GM12878 (cell line): Measurements from ENCODE around the gene FITM1. TPM values are rescaled to one million over a fixed set of nuclear protein-coding genes. Genes with fewer than 3 reads are reported as not detected.

Experiments used
- ATF7 ChIP-seq: fragments of 450-650 bp; IDR thresholded peaks from 2 replicates; pipeline ENCODE4 v1.6.1; 2016; ENCODE audit warnings: low read depth, mild to moderate bottlenecking
- BRCA1 ChIP-seq: IDR thresholded peaks from 2 replicates; pipeline ENCODE4 v1.6.1; 2011; ENCODE audit warnings: low read depth, low read length, improper control_type of control experiment
- CBX5 ChIP-seq: sonication (generic); IDR thresholded peaks from 2 replicates; pipeline ENCODE4 v1.6.1; 2016; ENCODE audit warnings: low read depth, moderate library complexity, mild to moderate bottlenecking, inconsistent platforms
- ESRRA ChIP-seq: IDR thresholded peaks from 2 replicates; pipeline ENCODE4 v1.6.1; 2012; ENCODE audit warnings: mild to moderate bottlenecking, low read length, improper control_type of control experiment
- FOS ChIP-seq: IDR thresholded peaks from 3 replicates; pipeline ENCODE4 v1.6.1; 2011; ENCODE audit warnings: borderline replicate concordance; ENCODE audit not compliant: insufficient read length; ENCODE audit errors: extremely low read depth
- MTA2 ChIP-seq: fragments of 450-650 bp; IDR thresholded peaks from 2 replicates; pipeline ENCODE4 v1.6.1; 2016; ENCODE audit warnings: low read depth, mild to moderate bottlenecking, moderate library complexity
- NFXL1 ChIP-seq: fragments of 450-650 bp; IDR thresholded peaks from 2 replicates; pipeline ENCODE4 v1.6.1; 2017; ENCODE audit warnings: antibody characterized with exemption, mild to moderate bottlenecking, borderline replicate concordance
- POLR2A ChIP-seq: IDR thresholded peaks from 2 replicates; pipeline ENCODE4 v1.6.1; 2011; ENCODE audit warnings: low read depth, mild to moderate bottlenecking, low read length
- RB1 ChIP-seq: fragments of 450-650 bp; formaldehyde crosslinking; IDR thresholded peaks from 2 replicates; pipeline ENCODE4 v1.6.1; 2017; ENCODE audit warnings: mild to moderate bottlenecking, borderline replicate concordance
- SPI1 ChIP-seq: IDR thresholded peaks from 2 replicates; pipeline ENCODE4 v1.6.1; 2011; ENCODE audit warnings: low read depth, mild to moderate bottlenecking, low read length, moderate library complexity, borderline replicate concordance; ENCODE audit not compliant: insufficient read depth
- STAT3 ChIP-seq: IDR thresholded peaks from 2 replicates; pipeline ENCODE4 v1.6.1; 2011; ENCODE audit warnings: low read depth, low read length, improper control_type of control experiment
- ZNF274 ChIP-seq: IDR thresholded peaks from one replicate; pipeline ENCODE4 v1.8.0; 2011; ENCODE audit not compliant: insufficient read length, insufficient read depth
- ZSCAN29 ChIP-seq: fragments of 450-650 bp; IDR thresholded peaks from 2 replicates; pipeline ENCODE4 v1.6.1; 2017; ENCODE audit warnings: mild to moderate bottlenecking, moderate library complexity
- polyA plus RNA-seq, 11 experiments: library from polyadenylated mRNA; depleted of rRNA in 4 of 11; unstranded in 6 of 11; stranded (reverse) in 5 of 11; fragments of >200 nt; fragmentation: Nextera tagmentation in 4 of 11; fragmentation: Illumina TruSeq in 1 of 11; extraction: Ambion mirVana in 4 of 11; extraction: Trizol in 1 of 11; gene quantifications; 1 replicate in 1 of 11; 2 replicates in 10 of 11; pipeline versions ENCODE4 v1.2.1 to v1.2.3, GENCODE V29; 2011 to 2016; ENCODE audit warnings: inconsistent platforms in 2 of 11, missing spikeins in 2 of 11, low read depth in 1 of 11
- total RNA-seq, 4 experiments: library from RNA; depleted of rRNA in 3 of 4; stranded (reverse); fragments of >200 nt in 3 of 4; fragmentation: Illumina TruSeq in 1 of 4; extraction: Trizol in 1 of 4; gene quantifications; 2 replicates each; pipeline versions ENCODE4 v1.2.1 to v1.2.3, GENCODE V29; 2013 to 2021
- TF ChIP-seq, protein P1 (sequence below): fragments of 450-650 bp; IDR thresholded peaks from 2 replicates; pipeline ENCODE4 v1.6.1; 2017; ENCODE audit warnings: mild to moderate bottlenecking
- TF ChIP-seq, protein P2 (sequence below): fragments of 450-650 bp; conservative IDR thresholded peaks from 2 replicates; pipeline ENCODE4 v1.6.1; 2017; ENCODE audit warnings: mild to moderate bottlenecking, moderate library complexity
- TF ChIP-seq, protein P3 (sequence below): fragments of 450-650 bp; IDR thresholded peaks from 2 replicates; pipeline ENCODE4 v1.6.1; 2017; ENCODE audit warnings: mild to moderate bottlenecking, moderate library complexity
- TF ChIP-seq, protein P4 (sequence below): fragments of 450-650 bp; IDR thresholded peaks from 2 replicates; pipeline ENCODE4 v1.6.1; 2018; ENCODE audit warnings: borderline replicate concordance, mild to moderate bottlenecking; ENCODE audit not compliant: partially characterized antibody
- TF ChIP-seq, protein P5 (sequence below): fragments of 450-650 bp; IDR thresholded peaks from 2 replicates; pipeline ENCODE4 v1.6.1; 2017; ENCODE audit warnings: borderline replicate concordance

FITM1 gene
- total and polyA plus RNA-seq, 10 of the 15 experiments (the other 5 are each of a cell fraction or from before 2014, with no cell fraction given), result 0.11 to 1.9 (median 0.45) TPM; not detected in 2

DNA sequence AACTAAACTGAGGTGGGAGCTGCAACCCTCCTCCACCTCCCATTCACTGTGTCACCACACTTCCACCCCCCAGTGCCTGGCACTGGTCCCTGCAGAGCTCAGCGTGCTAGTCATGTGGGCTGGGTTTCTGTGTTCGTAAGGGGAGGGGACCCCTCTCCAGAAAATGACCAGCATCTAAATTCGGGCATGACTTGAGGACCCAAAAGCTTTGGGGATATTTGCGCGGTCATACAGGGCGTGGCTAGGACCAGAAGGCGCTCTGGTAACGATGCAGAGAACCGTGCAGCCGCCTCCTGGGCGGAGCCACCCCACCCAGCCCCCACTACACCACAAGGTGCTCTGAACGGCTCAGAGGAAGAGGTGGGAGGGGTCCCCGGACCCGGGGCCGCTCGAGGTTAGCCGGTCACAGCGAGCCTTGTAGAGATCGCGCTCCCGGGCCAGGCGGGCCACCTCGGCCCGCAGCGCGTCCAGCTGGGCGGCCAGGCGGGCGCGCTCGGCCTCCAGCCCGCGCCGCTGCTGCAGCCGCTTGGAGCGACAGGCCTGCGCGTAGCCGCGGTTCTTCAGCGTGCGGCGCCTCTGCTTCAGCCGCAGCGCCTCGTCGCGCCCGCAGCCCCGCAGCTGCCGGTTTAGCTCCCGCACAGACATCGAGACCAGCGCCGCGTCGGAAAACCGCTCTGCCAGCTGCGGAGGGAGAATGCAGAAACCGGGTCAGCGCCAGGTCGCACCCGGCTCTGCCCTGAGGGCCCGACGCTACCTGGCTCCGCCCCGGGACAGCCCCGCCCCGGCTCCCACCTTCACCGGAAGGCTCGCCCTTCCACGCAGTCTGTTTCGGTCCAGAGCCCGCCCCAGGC is 49.3 kb upstream of the FITM1 start (continued):
- TF ChIP-seq, protein P1, sequence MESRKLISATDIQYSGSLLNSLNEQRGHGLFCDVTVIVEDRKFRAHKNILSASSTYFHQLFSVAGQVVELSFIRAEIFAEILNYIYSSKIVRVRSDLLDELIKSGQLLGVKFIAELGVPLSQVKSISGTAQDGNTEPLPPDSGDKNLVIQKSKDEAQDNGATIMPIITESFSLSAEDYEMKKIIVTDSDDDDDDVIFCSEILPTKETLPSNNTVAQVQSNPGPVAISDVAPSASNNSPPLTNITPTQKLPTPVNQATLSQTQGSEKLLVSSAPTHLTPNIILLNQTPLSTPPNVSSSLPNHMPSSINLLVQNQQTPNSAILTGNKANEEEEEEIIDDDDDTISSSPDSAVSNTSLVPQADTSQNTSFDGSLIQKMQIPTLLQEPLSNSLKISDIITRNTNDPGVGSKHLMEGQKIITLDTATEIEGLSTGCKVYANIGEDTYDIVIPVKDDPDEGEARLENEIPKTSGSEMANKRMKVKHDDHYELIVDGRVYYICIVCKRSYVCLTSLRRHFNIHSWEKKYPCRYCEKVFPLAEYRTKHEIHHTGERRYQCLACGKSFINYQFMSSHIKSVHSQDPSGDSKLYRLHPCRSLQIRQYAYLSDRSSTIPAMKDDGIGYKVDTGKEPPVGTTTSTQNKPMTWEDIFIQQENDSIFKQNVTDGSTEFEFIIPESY, result no peak
- TF ChIP-seq STAT3 (no peak), FOS (no peak), NFXL1 (0 out of 2 replicates have a peak, but pooled peaks have one; percentile 13), SPI1 (no peak), ATF7 (no peak), ZNF274 (no peak), ESRRA (no peak), ZSCAN29 (peak; percentile 71; the same call in 1 of the 2 replicates), POLR2A (peak; percentile 77), MTA2 (no peak), CBX5 (no peak), RB1 (peak; percentile 81), BRCA1 (no peak)
- TF ChIP-seq, protein P2, sequence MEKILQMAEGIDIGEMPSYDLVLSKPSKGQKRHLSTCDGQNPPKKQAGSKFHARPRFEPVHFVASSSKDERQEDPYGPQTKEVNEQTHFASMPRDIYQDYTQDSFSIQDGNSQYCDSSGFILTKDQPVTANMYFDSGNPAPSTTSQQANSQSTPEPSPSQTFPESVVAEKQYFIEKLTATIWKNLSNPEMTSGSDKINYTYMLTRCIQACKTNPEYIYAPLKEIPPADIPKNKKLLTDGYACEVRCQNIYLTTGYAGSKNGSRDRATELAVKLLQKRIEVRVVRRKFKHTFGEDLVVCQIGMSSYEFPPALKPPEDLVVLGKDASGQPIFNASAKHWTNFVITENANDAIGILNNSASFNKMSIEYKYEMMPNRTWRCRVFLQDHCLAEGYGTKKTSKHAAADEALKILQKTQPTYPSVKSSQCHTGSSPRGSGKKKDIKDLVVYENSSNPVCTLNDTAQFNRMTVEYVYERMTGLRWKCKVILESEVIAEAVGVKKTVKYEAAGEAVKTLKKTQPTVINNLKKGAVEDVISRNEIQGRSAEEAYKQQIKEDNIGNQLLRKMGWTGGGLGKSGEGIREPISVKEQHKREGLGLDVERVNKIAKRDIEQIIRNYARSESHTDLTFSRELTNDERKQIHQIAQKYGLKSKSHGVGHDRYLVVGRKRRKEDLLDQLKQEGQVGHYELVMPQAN, result peak; percentile 86
- TF ChIP-seq, protein P3, sequence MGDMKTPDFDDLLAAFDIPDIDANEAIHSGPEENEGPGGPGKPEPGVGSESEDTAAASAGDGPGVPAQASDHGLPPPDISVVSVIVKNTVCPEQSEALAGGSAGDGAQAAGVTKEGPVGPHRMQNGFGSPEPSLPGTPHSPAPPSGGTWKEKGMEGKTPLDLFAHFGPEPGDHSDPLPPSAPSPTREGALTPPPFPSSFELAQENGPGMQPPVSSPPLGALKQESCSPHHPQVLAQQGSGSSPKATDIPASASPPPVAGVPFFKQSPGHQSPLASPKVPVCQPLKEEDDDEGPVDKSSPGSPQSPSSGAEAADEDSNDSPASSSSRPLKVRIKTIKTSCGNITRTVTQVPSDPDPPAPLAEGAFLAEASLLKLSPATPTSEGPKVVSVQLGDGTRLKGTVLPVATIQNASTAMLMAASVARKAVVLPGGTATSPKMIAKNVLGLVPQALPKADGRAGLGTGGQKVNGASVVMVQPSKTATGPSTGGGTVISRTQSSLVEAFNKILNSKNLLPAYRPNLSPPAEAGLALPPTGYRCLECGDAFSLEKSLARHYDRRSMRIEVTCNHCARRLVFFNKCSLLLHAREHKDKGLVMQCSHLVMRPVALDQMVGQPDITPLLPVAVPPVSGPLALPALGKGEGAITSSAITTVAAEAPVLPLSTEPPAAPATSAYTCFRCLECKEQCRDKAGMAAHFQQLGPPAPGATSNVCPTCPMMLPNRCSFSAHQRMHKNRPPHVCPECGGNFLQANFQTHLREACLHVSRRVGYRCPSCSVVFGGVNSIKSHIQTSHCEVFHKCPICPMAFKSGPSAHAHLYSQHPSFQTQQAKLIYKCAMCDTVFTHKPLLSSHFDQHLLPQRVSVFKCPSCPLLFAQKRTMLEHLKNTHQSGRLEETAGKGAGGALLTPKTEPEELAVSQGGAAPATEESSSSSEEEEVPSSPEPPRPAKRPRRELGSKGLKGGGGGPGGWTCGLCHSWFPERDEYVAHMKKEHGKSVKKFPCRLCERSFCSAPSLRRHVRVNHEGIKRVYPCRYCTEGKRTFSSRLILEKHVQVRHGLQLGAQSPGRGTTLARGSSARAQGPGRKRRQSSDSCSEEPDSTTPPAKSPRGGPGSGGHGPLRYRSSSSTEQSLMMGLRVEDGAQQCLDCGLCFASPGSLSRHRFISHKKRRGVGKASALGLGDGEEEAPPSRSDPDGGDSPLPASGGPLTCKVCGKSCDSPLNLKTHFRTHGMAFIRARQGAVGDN, result 0 out of 2 replicates have a peak, but pooled peaks have one; percentile 62
- TF ChIP-seq, protein P4, sequence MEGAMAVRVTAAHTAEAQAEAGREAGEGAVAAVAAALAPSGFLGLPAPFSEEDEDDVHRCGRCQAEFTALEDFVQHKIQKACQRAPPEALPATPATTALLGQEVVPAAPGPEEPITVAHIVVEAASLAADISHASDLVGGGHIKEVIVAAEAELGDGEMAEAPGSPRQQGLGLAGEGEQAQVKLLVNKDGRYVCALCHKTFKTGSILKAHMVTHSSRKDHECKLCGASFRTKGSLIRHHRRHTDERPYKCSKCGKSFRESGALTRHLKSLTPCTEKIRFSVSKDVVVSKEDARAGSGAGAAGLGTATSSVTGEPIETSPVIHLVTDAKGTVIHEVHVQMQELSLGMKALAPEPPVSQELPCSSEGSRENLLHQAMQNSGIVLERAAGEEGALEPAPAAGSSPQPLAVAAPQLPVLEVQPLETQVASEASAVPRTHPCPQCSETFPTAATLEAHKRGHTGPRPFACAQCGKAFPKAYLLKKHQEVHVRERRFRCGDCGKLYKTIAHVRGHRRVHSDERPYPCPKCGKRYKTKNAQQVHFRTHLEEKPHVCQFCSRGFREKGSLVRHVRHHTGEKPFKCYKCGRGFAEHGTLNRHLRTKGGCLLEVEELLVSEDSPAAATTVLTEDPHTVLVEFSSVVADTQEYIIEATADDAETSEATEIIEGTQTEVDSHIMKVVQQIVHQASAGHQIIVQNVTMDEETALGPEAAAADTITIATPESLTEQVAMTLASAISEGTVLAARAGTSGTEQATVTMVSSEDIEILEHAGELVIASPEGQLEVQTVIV, result no peak
- TF ChIP-seq, protein P5, sequence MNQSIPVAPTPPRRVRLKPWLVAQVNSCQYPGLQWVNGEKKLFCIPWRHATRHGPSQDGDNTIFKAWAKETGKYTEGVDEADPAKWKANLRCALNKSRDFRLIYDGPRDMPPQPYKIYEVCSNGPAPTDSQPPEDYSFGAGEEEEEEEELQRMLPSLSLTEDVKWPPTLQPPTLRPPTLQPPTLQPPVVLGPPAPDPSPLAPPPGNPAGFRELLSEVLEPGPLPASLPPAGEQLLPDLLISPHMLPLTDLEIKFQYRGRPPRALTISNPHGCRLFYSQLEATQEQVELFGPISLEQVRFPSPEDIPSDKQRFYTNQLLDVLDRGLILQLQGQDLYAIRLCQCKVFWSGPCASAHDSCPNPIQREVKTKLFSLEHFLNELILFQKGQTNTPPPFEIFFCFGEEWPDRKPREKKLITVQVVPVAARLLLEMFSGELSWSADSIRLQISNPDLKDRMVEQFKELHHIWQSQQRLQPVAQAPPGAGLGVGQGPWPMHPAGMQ, result no peak
